Measurements from ENCODE around the gene ADAM22. TPM values are rescaled to one million over a fixed set of nuclear protein-coding genes. Genes with fewer than 3 reads are reported as not detected.

The ADAM22 gene
- total and polyA plus RNA-seq, 10 donors: 0.43 to 4.4 (median 3.0) TPM

GRCh38 chr7:88167721-88168120 lies 233.7 kb downstream of the ADAM22 start:
- Histone ChIP-seq H3K36me3 (no peaks in the 10 kb centered on the region), H3K27me3 (replicated peaks in 1 of 7) (no peaks in the 10 kb centered on the region), H3K9me3 (no peaks in the 10 kb centered on the region), H3K4me1 (no peaks in the 10 kb centered on the region), H3K4me3 (no peak overlapping the region), H3K27ac (no peak overlapping the region)
- DNase-seq: no peak
- 86 to 95% (median 89%) methylated on average over 2 of the region's 2 CpGs for WGBS, 5 donors
- TF ChIP-seq POLR2AphosphoS5 (IDR thresholded peaks at IDR 0.05): no peak
- intact Hi-C loops (cut with DNase I; ENCODE audit: low total_unique reads): no loop called here

GRCh38 chr7:88169717-88170320 lies 235.8 kb downstream of the ADAM22 start:
- Histone ChIP-seq H3K4me1 (no peaks in the 10 kb centered on the region), H3K4me3 (no peak overlapping the region), H3K9me3 (no peaks in the 10 kb centered on the region), H3K36me3 (no peaks in the 10 kb centered on the region), H3K27ac (no peak overlapping the region), H3K27me3 (replicated peaks in 1 of 7) (no peaks in the 10 kb centered on the region)
- intact Hi-C loops (cut with DNase I; ENCODE audit: low total_unique reads): no loop called here
- no peak for DNase-seq
- WGBS, 5 donors: 15 to 36% (median 26%) methylated on average over 1 of the region's 1 CpG
- TF ChIP-seq POLR2AphosphoS5 (IDR thresholded peaks at IDR 0.05) (no peak), CTCF (IDR thresholded peaks at IDR 0.05 in 8 of 11, conservative IDR thresholded peaks at IDR 0.05 in 3 of 11) (peak in 8 of 11 experiments; percentile 17 to 51 (median 33))

- no peaks in the 10 kb centered on the region for H3K27me3 ChIP-seq (replicated peaks in 1 of 7)
- DNase-seq: no peak
- H3K4me3 ChIP-seq: no peak overlapping the region
- H3K36me3 ChIP-seq: no peaks in the 10 kb centered on the region
- no peaks in the 10 kb centered on the region for H3K9me3 ChIP-seq
- H3K4me1 ChIP-seq: no peaks in the 10 kb centered on the region
- 89 to 95% (median 93%) methylated on average over 4 of the region's 4 CpGs for WGBS, 5 donors
- TF ChIP-seq CTCF (IDR thresholded peaks at IDR 0.05 in 8 of 11, conservative IDR thresholded peaks at IDR 0.05 in 3 of 11) (no peak), POLR2A (IDR thresholded peaks at IDR 0.05) (no peak), POLR2AphosphoS5 (IDR thresholded peaks at IDR 0.05) (no peak)
- no peak overlapping the region for H3K27ac ChIP-seq
- intact Hi-C loops (cut with DNase I; ENCODE audit: low total_unique reads): no loop called here
These were observed 238.8 kb downstream of the ADAM22 start for GRCh38 chr7:88172842-88173241.

GRCh38 chr7:88176190-88176589 lies 242.1 kb downstream of the ADAM22 start:
- H3K4me1 ChIP-seq: no peaks in the 10 kb centered on the region
- no peaks in the 10 kb centered on the region for H3K9me3 ChIP-seq
- intact Hi-C loops (cut with DNase I; ENCODE audit: low total_unique reads): no loop called here
- DNase-seq: no peak
- H3K27ac ChIP-seq: no peak overlapping the region
- no peak overlapping the region for H3K4me3 ChIP-seq
- 86 to 94% (median 89%) methylated on average over 5 of the region's 5 CpGs for WGBS, 5 donors
- H3K36me3 ChIP-seq: no peaks in the 10 kb centered on the region
- no peak for TF ChIP-seq POLR2A (IDR thresholded peaks at IDR 0.05)
- no peak for TF ChIP-seq POLR2AphosphoS5 (IDR thresholded peaks at IDR 0.05)
- no peak for TF ChIP-seq CTCF (IDR thresholded peaks at IDR 0.05 in 8 of 11, conservative IDR thresholded peaks at IDR 0.05 in 3 of 11)
- no peaks in the 10 kb centered on the region for H3K27me3 ChIP-seq (replicated peaks in 1 of 7)

GRCh38 chr7:88183051-88183450 lies 249.0 kb downstream of the ADAM22 start:
- no peaks in the 10 kb centered on the region for H3K27me3 ChIP-seq (replicated peaks in 1 of 7)
- H3K4me1 ChIP-seq: no peaks in the 10 kb centered on the region
- H3K36me3 ChIP-seq: no peaks in the 10 kb centered on the region
- no peak for DNase-seq
- H3K27ac ChIP-seq: no peak overlapping the region
- H3K4me3 ChIP-seq: no peak overlapping the region
- 91 to 100% (median 96%) methylated on average over 1 of the region's 1 CpG for WGBS, 5 donors
- intact Hi-C loops (cut with DNase I; ENCODE audit: low total_unique reads): no loop called here
- TF ChIP-seq CTCF (IDR thresholded peaks at IDR 0.05 in 8 of 11, conservative IDR thresholded peaks at IDR 0.05 in 3 of 11): no peak
- no peak for TF ChIP-seq POLR2A (IDR thresholded peaks at IDR 0.05)
- no peaks in the 10 kb centered on the region for H3K9me3 ChIP-seq

Data from spleen (tissue), 11 donors.